T-cell (primary cell): ENCODE measurements around the gene SLC39A13. TPM values are rescaled to one million over a fixed set of nuclear protein-coding genes. Genes with fewer than 3 reads are reported as not detected.

Experiments used
- ATAC-seq, 4 experiments: fragments of 200-7000 bp in 3 of 4; fragments of 150-1000 bp in 1 of 4; cut with Tn5 transposase; replicated peaks in 1 of 4; 1 replicate in 3 of 4; 2 replicates in 1 of 4; pipeline ENCODE4 v1.10.0; 2021; ENCODE audit warnings: moderate library complexity in 3 of 4, mild to moderate bottlenecking in 2 of 4, moderate number of reproducible peaks in 1 of 4
- CTCF ChIA-PET, 2 donors: fragments of 300-600 bp; sonication (Branson Sonifier 250); formaldehyde crosslinking; loops; one replicate each; lab custom pipeline; 2022; ENCODE audit warnings: antibody characterized with exemption in 2 of 2; lab: Charles Lee
- POLR2A ChIA-PET, 2 donors: fragments of 300-600 bp; sonication (Branson Sonifier 250); formaldehyde crosslinking; loops; one replicate each; lab custom pipeline; 2022; ENCODE audit warnings: antibody characterized with exemption in 2 of 2; lab: Charles Lee
- DNase-seq, 35 experiments: peaks; one replicate each; pipeline versions ENCODE4 v3.0.0 to v3.0.0-alpha.2; 2013 to 2023
- H3K27ac ChIP-seq: one replicate; pipeline ENCODE4 v1.5.1; 2013; ENCODE audit warnings: low read length
- H3K27me3 ChIP-seq, 2 experiments: replicated peaks in 1 of 2; 1 replicate in 1 of 2; 2 replicates in 1 of 2; pipeline versions ENCODE4 v1.6.1 to v1.7.0; 2013; ENCODE audit warnings: low read length in 1 of 2, mixed read lengths in 1 of 2; ENCODE audit not compliant: control insufficient read depth in 2 of 2, insufficient read depth in 2 of 2; ENCODE audit errors: extremely low read depth in 1 of 2
- H3K36me3 ChIP-seq, 2 donors: 1 replicate in 1 of 2; 2 replicates in 1 of 2; pipeline versions ENCODE4 v1.6.1 to v1.7.0; 2013; ENCODE audit warnings: low read length in 1 of 2; ENCODE audit not compliant: control insufficient read depth in 2 of 2, insufficient read depth in 1 of 2; ENCODE audit errors: extremely low read depth in 1 of 2
- H3K4me1 ChIP-seq, 2 experiments: 1 replicate in 1 of 2; 2 replicates in 1 of 2; pipeline versions ENCODE4 v1.6.1 to v1.7.0; 2013; ENCODE audit warnings: low read length in 2 of 2, mixed read lengths in 1 of 2; ENCODE audit not compliant: insufficient read depth in 2 of 2, control insufficient read depth in 1 of 2; ENCODE audit errors: extremely low read depth in 1 of 2
- H3K4me3 ChIP-seq, 2 donors: 1 replicate in 1 of 2; 2 replicates in 1 of 2; pipeline versions ENCODE4 v1.5.1 to v1.7.0; 2013; ENCODE audit warnings: mild to moderate bottlenecking in 2 of 2, low read length in 1 of 2, moderate library complexity in 1 of 2; ENCODE audit not compliant: control insufficient read depth in 1 of 2; ENCODE audit errors: extremely low read depth in 1 of 2
- H3K9me3 ChIP-seq: 2 replicates; pipeline ENCODE4 v1.7.0; 2013
- H3K27ac Mint-ChIP-seq, 2 donors: one replicate each; pipeline ENCODE4 v1.8.0; 2020 to 2021; ENCODE audit warnings: mild to moderate bottlenecking in 2 of 2, mixed read lengths in 2 of 2
- H3K27me3 Mint-ChIP-seq, 2 donors: one replicate each; pipeline ENCODE4 v1.8.0; 2021 to 2022; ENCODE audit warnings: mixed read lengths in 2 of 2
- H3K36me3 Mint-ChIP-seq: one replicate; pipeline ENCODE4 v1.8.0; 2021; ENCODE audit warnings: mixed read lengths
- H3K4me1 Mint-ChIP-seq, 3 donors: one replicate each; pipeline ENCODE4 v1.8.0; 2020 to 2022; ENCODE audit warnings: mixed read lengths in 3 of 3, mild to moderate bottlenecking in 1 of 3
- H3K4me3 Mint-ChIP-seq, 3 donors: one replicate each; pipeline ENCODE4 v1.8.0; 2020 to 2022; ENCODE audit warnings: mild to moderate bottlenecking in 3 of 3, mixed read lengths in 3 of 3, moderate library complexity in 3 of 3
- H3K9me3 Mint-ChIP-seq, 3 donors: one replicate each; pipeline ENCODE4 v1.8.0; 2020 to 2022; ENCODE audit warnings: mixed read lengths in 3 of 3
- WGBS: methylation state at CpG from one replicate; pipeline ENCODE4 v1.1.5; 2013; ENCODE audit warnings: missing lambda C conversion rate; ENCODE audit not compliant: insufficient coverage; 5-methylcytosine and 5-hydroxymethylcytosine counted together
- total RNA-seq, 35 experiments: library from RNA in 6 of 35; stranded (reverse) in 6 of 35; fragments of 120-200 nt in 1 of 35; gene quantifications; one replicate each; pipeline versions ENCODE4 v1.2.1 to v1.2.4 and lab custom pipeline; 2013 to 2026

SLC39A13 gene
- total RNA-seq, 5 donors from 2014 or later (not counting 1 experiment from before 2014, with no cell fraction given) = 45.6 to 67.0 (median 65.2) TPM

- H3K4me1 Mint-ChIP-seq = no peaks in the 10 kb centered on the region
- no peak overlapping the region for H3K4me3 Mint-ChIP-seq
- no peaks in the 10 kb centered on the region for H3K9me3 ChIP-seq
- WGBS = 91% methylated on average over 6 of the region's 11 CpGs
- no peak overlapping the region for H3K4me3 ChIP-seq
- no peaks in the 10 kb centered on the region for H3K4me1 ChIP-seq
- no peak overlapping the region for H3K27ac ChIP-seq
- H3K36me3 Mint-ChIP-seq = no peaks in the 10 kb centered on the region
- CTCF ChIA-PET = interaction anchor here in 1 of 2 donors (0.6 kb wide), 1 partner anchor 56 kb away, joined by 6 read pairs; no protein-coding TSS in a partner anchor
- H3K27me3 ChIP-seq = no peaks in the 10 kb centered on the region
- POLR2A ChIA-PET = interaction anchor here in 1 of 2 donors (0.5 kb wide), 1 partner anchor 47 kb away, joined by 3 read pairs; no protein-coding TSS in a partner anchor
- H3K27ac Mint-ChIP-seq = no peak overlapping the region
- no peaks in the 10 kb centered on the region for H3K9me3 Mint-ChIP-seq
- DNase-seq (no peak), ATAC-seq (no peak)
- no peaks in the 10 kb centered on the region for H3K27me3 Mint-ChIP-seq
- H3K36me3 ChIP-seq = no peaks in the 10 kb centered on the region
Measured at GRCh38 chr11:47437218-47437745, 28.9 kb downstream of the SLC39A13 start.

- Histone ChIP-seq H3K4me3 (no peak overlapping the region), H3K36me3 (no peaks in the 10 kb centered on the region), H3K27me3 (no peaks in the 10 kb centered on the region), H3K9me3 (no peaks in the 10 kb centered on the region), H3K4me1 (no peaks in the 10 kb centered on the region), H3K27ac (no peak overlapping the region)
- Mint-ChIP-seq H3K36me3 (no peaks in the 10 kb centered on the region), H3K27ac (no peak overlapping the region), H3K27me3 (no peaks in the 10 kb centered on the region), H3K4me1 (no peaks in the 10 kb centered on the region), H3K9me3 (no peaks in the 10 kb centered on the region), H3K4me3 (no peak overlapping the region)
- ATAC-seq (no peak), DNase-seq (no peak)
- 85% methylated on average over 11 of the region's 16 CpGs for WGBS
- ChIA-PET POLR2A (interaction anchor here in 1 of 2 donors (0.5 kb wide), 1 partner anchor 46 kb away, joined by 3 read pairs; no protein-coding TSS in a partner anchor), CTCF (no interaction called here)
Measured at GRCh38 chr11:47437746-47438418, 29.5 kb downstream of the SLC39A13 start.

GRCh38 chr11:47438721-47439120 lies 30.3 kb downstream of the SLC39A13 start:
- H3K4me1 Mint-ChIP-seq = no peaks in the 10 kb centered on the region
- ChIA-PET CTCF (no interaction called here), POLR2A (no interaction called here)
- no peaks in the 10 kb centered on the region for H3K9me3 Mint-ChIP-seq
- H3K4me3 Mint-ChIP-seq = no peak overlapping the region
- 97% methylated on average over 17 of the region's 18 CpGs for WGBS
- Histone ChIP-seq H3K4me3 (no peak overlapping the region), H3K4me1 (peaks cover 0 to 3% of the 10 kb centered on the region in 2 experiments), H3K36me3 (no peaks in the 10 kb centered on the region), H3K27ac (no peak overlapping the region), H3K27me3 (no peaks in the 10 kb centered on the region), H3K9me3 (no peaks in the 10 kb centered on the region)
- H3K27me3 Mint-ChIP-seq = no peaks in the 10 kb centered on the region
- ATAC-seq = no peak
- H3K36me3 Mint-ChIP-seq = no peaks in the 10 kb centered on the region
- DNase-seq = no peak
- H3K27ac Mint-ChIP-seq = no peak overlapping the region

- Histone ChIP-seq H3K27ac (no peak overlapping the region), H3K9me3 (no peaks in the 10 kb centered on the region), H3K27me3 (no peaks in the 10 kb centered on the region), H3K4me1 (peaks cover 0 to 3% of the 10 kb centered on the region in 2 experiments), H3K4me3 (no peak overlapping the region), H3K36me3 (no peaks in the 10 kb centered on the region)
- Mint-ChIP-seq H3K27me3 (no peaks in the 10 kb centered on the region), H3K36me3 (no peaks in the 10 kb centered on the region), H3K4me1 (no peaks in the 10 kb centered on the region), H3K4me3 (no peak overlapping the region), H3K27ac (no peak overlapping the region), H3K9me3 (no peaks in the 10 kb centered on the region)
- DNase-seq (no peak), ATAC-seq (no peak)
- ChIA-PET POLR2A (no interaction called here), CTCF (no interaction called here)
- WGBS = no CpG with 5 or more reads among the region's 2 CpGs
Measured at GRCh38 chr11:47440054-47440476, 31.7 kb downstream of the SLC39A13 start.

GRCh38 chr11:47441421-47441820 lies 33.0 kb downstream of the SLC39A13 start:
- no peaks in the 10 kb centered on the region for H3K9me3 Mint-ChIP-seq
- H3K36me3 ChIP-seq = no peaks in the 10 kb centered on the region
- no peak overlapping the region for H3K27ac ChIP-seq
- no peak for DNase-seq
- no peak overlapping the region for H3K4me3 Mint-ChIP-seq
- ChIA-PET CTCF (no interaction called here), POLR2A (no interaction called here)
- no peaks in the 10 kb centered on the region for H3K27me3 ChIP-seq
- no peaks in the 10 kb centered on the region for H3K4me1 Mint-ChIP-seq
- no peak overlapping the region for H3K27ac Mint-ChIP-seq
- H3K27me3 Mint-ChIP-seq = no peaks in the 10 kb centered on the region
- H3K9me3 ChIP-seq = no peaks in the 10 kb centered on the region
- WGBS = 93% methylated on average over 4 of the region's 12 CpGs
- H3K36me3 Mint-ChIP-seq = no peaks in the 10 kb centered on the region
- H3K4me3 ChIP-seq = no peak overlapping the region
- ATAC-seq = no peak
- peaks cover 0 to 3% of the 10 kb centered on the region in 2 experiments for H3K4me1 ChIP-seq

GRCh38 chr11:47442514-47442913 lies 34.1 kb downstream of the SLC39A13 start:
- ATAC-seq (no peak), DNase-seq (no peak)
- Histone ChIP-seq H3K4me3 (no peak overlapping the region), H3K27ac (no peak overlapping the region), H3K27me3 (no peaks in the 10 kb centered on the region), H3K4me1 (peaks cover 0 to 3% of the 10 kb centered on the region in 2 experiments), H3K9me3 (no peaks in the 10 kb centered on the region), H3K36me3 (no peaks in the 10 kb centered on the region)
- no peaks in the 10 kb centered on the region for H3K27me3 Mint-ChIP-seq
- no peaks in the 10 kb centered on the region for H3K4me1 Mint-ChIP-seq
- H3K9me3 Mint-ChIP-seq = no peaks in the 10 kb centered on the region
- H3K4me3 Mint-ChIP-seq = no peak overlapping the region
- POLR2A ChIA-PET = interaction anchor here in 1 of 2 donors (0.6 to 1.1 kb wide), 2 partner anchors 10 to 16 kb away, joined by 3 read pairs; partner anchors contain the start of gene PSMC3
- CTCF ChIA-PET = no interaction called here
- no peaks in the 10 kb centered on the region for H3K36me3 Mint-ChIP-seq
- 100% methylated on average over 5 of the region's 8 CpGs for WGBS
- no peak overlapping the region for H3K27ac Mint-ChIP-seq
